ENCODE data around the gene TCF3.

The TCF3 gene

DNA sequence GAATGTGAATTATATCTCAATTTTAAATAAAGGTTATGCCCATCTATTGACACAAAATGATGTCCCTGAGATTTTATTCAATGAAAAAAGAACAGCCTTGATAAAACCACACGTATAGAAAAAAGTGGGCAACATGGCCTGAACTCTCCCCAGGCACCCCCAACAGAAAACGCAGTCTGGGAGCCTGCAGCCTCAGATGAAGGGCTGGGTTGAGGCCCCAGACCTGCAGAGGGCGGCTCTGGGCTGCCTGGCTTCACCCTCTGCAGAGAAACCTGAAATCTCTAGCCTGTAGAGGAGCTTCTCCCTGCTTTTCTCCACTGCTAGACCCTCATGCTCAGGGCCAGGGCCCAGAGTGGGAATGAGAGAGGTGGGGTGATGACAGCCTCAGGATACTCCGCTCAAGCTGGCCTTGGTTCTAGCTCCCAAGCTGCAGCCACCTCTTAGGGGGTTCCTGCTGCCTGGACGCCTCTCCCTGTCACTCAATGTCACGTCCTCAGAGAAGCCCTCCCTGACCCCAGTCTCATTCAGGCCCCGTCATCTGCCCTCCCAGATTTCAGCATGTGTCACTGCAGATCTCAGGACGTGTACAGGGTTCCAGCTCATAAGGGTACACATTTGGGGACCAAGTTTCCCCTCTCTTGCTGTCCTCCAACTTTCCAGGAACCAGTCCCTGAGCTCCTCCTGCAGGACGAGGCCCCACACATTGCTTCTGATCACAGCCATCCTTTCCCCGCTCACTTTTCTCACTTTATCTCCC, 61.6 kb downstream of the TCF3 start:
- TF ChIP-seq, protein P1, sequence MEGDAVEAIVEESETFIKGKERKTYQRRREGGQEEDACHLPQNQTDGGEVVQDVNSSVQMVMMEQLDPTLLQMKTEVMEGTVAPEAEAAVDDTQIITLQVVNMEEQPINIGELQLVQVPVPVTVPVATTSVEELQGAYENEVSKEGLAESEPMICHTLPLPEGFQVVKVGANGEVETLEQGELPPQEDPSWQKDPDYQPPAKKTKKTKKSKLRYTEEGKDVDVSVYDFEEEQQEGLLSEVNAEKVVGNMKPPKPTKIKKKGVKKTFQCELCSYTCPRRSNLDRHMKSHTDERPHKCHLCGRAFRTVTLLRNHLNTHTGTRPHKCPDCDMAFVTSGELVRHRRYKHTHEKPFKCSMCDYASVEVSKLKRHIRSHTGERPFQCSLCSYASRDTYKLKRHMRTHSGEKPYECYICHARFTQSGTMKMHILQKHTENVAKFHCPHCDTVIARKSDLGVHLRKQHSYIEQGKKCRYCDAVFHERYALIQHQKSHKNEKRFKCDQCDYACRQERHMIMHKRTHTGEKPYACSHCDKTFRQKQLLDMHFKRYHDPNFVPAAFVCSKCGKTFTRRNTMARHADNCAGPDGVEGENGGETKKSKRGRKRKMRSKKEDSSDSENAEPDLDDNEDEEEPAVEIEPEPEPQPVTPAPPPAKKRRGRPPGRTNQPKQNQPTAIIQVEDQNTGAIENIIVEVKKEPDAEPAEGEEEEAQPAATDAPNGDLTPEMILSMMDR (IDR thresholded peaks at IDR 0.05; ENCODE audit: low read length, missing control alignments): peak; percentile 44
- H3K4me3 ChIP-seq (replicated peaks; ENCODE audit: low read depth, low read length): peak overlapping the region; percentile 90
- peak; percentile 26 for DNase-seq (ENCODE audit: low read depth)

DNA sequence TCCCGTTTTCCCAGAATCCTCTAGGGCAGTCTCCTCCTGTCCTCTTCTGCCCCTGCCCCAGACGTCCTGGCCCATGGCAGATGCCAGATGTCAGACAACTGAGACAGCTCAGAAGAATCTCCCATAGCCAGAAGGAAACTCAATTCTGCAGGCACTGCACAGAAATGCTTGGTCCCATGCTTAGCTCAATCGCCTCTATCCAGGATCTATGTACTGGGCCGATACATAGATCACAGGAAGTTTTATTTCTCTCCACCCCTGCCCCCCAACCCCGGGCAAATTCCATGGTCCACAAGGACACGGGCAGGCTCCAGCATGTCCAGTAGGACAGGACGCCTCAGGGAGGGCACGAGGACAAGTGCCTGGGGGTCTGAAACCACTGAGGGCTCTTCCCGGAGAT, 64.5 kb downstream of the TCF3 start:
- TF ChIP-seq, protein P1 (IDR thresholded peaks at IDR 0.05; ENCODE audit: low read length, missing control alignments): no peak
- H3K4me3 ChIP-seq (replicated peaks; ENCODE audit: low read depth, low read length): no peak overlapping the region
- DNase-seq (ENCODE audit: low read depth): no peak

DNA sequence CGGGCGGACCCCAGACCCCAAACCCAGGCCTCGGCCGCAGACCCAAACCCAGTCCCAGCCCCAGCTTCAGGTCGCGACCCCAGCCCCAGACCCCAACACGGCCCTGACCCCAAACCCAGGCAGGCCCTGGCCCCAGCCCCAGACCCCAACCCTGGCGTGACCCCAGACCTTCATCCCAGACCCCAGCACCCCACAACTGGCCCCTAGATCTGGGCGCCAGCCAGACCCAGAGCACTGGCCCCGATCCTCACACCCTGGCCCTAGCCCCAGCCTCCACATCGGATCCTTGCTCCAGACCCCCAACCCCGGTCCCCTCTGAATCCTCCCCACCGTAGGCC, 67.2 kb downstream of the TCF3 start:
- no peak for DNase-seq (ENCODE audit: low read depth)
- TF ChIP-seq, protein P1 (IDR thresholded peaks at IDR 0.05; ENCODE audit: low read length, missing control alignments): no peak
- no peak overlapping the region for H3K4me3 ChIP-seq (replicated peaks; ENCODE audit: low read depth, low read length)

DNA sequence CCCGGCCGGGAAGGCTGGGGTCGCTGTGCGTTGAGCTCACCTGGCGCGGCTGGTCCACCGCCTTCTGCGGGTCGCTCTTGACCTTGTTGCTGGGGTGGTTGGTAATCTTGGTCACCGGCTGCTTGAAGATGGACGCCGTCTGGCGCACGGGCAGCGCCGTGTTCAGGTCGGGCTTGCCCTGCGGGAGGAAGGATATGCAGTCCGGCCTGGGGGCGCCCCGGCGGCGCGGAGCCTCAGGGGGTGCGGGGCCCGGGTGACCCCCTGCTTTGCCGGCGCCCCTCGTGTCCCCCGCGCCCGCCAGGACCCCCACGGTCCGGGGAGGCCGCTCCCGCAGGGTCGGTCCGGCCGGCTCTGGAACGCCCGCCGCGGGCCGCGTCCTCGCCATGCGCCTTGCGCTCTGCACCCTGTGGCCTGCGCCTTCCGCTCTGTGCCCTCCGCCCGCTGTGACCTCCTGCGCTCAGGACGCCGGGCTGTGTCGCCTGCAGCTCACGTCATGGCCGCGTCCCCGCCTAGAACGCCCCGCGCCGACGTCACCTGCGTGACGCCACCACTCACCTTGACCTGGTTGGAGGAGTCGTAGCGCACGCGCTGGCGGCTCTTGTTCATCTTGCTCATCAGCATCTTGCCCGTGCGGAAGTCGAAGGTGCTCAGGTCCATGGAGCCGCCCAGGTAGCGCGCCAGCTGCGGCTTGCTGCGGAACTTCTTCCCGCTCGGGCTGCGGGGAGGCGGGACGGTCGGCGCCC, 67.7 kb downstream of the TCF3 start:
- TF ChIP-seq, protein P1 (IDR thresholded peaks at IDR 0.05; ENCODE audit: low read length, missing control alignments): no peak
- DNase-seq (ENCODE audit: low read depth): no peak
- no peak overlapping the region for H3K4me3 ChIP-seq (replicated peaks; ENCODE audit: low read depth, low read length)

DNA sequence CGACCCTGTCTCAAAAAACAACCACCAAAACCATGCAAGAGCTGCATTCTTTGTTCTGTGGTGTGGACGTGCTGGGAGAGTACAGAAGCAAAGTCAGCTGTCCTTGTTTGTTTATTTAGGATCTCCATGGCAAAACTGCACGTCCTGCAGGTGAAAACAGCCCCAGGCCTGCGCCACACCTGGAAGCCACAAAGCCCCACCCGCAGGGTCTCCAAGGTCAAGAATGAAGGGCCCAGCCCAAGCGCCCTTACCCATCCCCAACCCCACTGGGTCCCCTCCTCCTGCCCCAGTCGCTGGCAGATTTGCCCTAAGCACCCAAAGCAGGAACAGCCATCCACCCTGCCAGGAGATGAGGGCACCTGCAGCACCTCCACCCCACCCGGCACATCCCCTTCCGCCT, 70.2 kb downstream of the TCF3 start:
- no peak for DNase-seq (ENCODE audit: low read depth)
- H3K4me3 ChIP-seq (replicated peaks; ENCODE audit: low read depth, low read length): no peak overlapping the region
- TF ChIP-seq, protein P1 (IDR thresholded peaks at IDR 0.05; ENCODE audit: low read length, missing control alignments): no peak

DNA sequence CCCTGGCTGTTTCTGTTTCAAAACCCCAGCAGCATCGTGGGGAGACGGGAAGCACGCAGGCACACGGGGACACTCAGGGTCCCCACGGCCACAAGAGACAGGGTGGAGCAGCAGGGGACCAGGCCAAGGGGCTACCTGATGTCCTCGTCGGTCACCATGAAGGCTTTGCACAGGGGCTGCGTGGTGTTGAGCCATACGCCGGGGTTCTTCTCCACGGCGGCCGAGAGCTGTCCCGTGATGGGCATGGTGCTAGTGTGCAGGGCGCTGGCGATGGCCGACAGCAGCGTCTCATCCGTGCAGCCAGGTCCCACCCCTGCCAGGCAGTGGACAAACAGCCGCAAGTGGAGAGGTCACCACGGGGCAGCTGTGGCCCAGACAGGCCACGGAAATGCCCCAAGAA, 71.5 kb downstream of the TCF3 start:
- no peak for DNase-seq (ENCODE audit: low read depth)

More for the DNA sequence above, 71.5 kb downstream of the TCF3 start:
- no peak overlapping the region for H3K4me3 ChIP-seq (replicated peaks; ENCODE audit: low read depth, low read length)
- TF ChIP-seq, protein P1 (IDR thresholded peaks at IDR 0.05; ENCODE audit: low read length, missing control alignments): no peak

Data from fibroblast of pulmonary artery (primary cell).